NCI-H82 (cell line): ENCODE data around the gene UGT1A8.

ENCODE experiments used
- DNase-seq: peaks from one replicate; lab custom pipeline; 2025; lab: John Stamatoyannopoulos, UW

Gene UGT1A8

DNA sequence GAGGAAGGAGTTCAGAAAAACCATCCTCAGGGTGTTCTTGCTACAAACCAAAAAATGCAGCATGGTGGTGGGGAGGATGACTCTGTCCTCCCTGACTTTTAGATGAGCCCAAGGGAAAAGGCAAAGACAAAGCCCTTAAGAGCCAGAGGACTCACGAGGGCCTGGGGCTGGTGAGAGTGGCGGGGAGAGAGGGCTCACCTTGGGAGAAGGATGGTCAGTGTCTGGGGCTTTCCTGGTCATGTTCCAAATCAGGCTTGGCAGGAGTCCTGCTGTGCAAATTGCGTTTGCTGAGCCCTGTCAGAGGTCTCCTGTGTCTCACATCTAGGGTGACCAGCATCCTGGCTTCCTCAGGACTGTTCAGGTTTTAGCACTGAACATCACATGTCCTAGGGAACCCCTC is 147.3 kb downstream of the UGT1A8 start:
- no peak for DNase-seq

DNA sequence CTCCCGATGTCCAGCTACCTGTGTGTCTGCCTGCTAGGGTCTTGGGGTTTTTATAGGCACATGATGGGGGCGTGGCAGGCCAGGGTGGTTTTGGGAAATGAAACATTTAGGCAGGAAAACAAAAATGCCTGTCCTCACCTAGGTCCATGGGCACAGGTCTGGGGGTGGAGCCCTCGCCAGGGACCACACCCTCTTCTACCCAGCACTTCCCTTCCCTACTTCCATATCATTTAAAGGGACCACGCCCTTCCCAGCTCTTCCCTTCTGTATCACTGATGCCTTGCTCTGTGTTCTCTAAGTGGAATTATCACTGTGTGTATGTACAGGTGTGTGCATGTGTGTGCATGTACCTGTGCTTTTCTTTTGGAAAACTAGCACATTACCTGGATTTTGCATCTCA is 149.0 kb downstream of the UGT1A8 start:
- DNase-seq = no peak

DNA sequence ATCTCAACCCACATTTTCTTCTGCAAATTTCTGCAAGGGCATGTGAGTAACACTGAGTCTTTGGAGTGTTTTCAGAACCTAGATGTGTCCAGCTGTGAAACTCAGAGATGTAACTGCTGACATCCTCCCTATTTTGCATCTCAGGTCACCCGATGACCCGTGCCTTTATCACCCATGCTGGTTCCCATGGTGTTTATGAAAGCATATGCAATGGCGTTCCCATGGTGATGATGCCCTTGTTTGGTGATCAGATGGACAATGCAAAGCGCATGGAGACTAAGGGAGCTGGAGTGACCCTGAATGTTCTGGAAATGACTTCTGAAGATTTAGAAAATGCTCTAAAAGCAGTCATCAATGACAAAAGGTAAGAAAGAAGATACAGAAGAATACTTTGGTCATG is 150.6 kb downstream of the UGT1A8 start:
- DNase-seq = no peak

DNA sequence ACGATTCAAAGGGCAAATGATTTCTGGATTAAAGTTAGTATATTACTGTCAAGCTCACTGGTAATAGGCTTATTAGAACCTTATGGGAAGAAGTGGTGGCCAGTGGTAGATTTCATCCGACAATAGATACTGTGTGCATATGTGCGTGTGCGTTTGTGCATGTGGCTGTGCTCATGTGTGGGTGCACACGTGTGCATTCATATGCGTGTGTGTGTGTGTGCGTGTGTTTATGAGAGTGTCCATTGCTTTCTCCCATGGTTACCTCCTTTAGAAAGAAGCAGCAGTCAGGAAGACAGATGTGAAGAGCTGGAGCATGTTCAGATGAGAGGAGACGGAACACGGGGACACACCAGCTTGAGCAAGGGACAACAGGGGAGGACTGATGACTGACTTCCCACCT is 151.8 kb downstream of the UGT1A8 start:
- DNase-seq = no peak

DNA sequence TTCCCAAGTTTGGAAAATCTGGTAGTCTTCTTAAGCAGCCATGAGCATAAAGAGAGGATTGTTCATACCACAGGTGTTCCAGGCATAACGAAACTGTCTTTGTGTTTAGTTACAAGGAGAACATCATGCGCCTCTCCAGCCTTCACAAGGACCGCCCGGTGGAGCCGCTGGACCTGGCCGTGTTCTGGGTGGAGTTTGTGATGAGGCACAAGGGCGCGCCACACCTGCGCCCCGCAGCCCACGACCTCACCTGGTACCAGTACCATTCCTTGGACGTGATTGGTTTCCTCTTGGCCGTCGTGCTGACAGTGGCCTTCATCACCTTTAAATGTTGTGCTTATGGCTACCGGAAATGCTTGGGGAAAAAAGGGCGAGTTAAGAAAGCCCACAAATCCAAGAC is 154.7 kb downstream of the UGT1A8 start:
- DNase-seq = no peak

DNA sequence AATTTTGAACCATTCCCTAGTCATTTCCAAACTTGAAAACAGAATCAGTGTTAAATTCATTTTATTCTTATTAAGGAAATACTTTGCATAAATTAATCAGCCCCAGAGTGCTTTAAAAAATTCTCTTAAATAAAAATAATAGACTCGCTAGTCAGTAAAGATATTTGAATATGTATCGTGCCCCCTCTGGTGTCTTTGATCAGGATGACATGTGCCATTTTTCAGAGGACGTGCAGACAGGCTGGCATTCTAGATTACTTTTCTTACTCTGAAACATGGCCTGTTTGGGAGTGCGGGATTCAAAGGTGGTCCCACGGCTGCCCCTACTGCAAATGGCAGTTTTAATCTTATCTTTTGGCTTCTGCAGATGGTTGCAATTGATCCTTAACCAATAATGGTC is 155.2 kb downstream of the UGT1A8 start:
- DNase-seq = no peak

DNA sequence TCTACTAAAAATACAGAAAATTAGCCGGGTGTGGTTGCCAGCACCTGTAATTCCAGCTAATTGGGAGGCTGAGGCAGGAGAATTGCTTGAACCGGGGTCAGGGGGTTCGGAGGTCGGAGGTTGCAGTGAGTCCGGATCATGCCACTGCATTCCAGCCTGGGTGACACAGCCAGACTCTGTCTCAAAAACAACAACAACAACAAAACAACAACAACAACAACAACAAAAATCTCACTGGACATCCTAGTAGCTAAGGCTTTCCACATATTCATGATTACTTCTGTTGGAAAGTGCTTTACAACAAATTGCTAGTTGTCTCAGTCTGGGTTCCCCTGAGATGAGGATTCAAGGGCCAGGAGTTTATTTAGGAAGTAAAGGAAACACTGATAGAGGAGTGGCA is 156.4 kb downstream of the UGT1A8 start:
- DNase-seq = no peak

DNA sequence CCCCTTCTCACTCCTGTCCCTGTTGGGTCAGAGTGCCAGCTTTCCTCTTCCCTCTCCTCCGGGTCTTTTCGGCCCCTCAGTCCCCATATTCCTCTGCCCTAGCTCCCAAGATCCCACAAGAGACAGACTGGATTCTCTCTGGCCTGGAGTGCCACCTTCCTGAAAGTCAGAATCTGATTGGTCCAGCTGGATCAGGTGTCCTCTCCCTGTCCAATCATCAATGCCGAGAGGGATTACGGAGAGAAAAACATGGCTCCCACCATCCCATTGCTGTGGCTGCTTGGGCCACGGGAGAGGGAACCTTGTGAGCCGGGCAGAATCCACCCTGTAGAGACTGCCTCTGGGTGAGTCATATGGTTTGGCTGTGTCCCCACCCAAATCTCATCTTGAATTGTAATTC is 158.0 kb downstream of the UGT1A8 start:
- no peak for DNase-seq

DNA sequence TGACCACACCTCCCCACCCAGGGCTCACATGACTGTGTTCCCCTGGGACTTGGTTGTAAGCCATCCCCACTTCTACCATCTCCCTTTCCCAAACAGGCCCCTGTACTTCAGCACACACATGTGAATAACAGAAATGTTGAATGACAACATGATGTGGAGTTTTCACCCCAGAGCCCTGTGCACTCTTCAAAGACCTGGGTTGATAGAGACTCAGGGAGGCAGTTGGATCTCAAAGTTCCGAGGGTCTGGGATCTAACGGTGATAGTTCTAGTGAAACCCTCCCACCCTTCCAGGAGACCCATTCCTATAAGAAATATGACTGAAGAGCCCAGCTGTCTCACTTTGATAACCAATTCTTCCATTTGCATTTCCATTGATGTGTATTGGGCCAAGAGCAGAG is 160.6 kb downstream of the UGT1A8 start, which contains the start of gene MROH2A:
MROH2A (plus strand) TSS at position 301 of the 400 bp plus-strand sequence. CDS start 1,029 bp downstream, outside the sequence.
- no peak for DNase-seq

DNA sequence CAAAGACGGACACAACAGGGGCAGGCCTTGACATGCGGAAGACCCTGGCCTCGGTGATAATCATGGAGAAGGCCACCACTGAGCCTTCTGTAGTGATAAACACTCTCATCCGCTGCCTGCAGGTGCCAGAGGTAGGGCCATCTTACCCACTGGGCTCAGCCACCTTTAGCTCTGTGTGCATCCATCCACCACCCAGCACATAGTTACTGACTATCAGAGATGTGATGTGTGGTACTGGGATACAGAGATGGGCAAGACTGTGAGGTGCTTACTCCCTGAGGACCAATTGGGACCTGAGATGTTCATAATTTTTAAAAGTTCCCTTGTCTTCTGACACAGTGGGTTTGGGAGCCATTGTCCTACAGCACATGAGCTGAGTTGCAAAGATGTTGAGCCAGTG is 162.3 kb downstream of the UGT1A8 start:
- DNase-seq = no peak

DNA sequence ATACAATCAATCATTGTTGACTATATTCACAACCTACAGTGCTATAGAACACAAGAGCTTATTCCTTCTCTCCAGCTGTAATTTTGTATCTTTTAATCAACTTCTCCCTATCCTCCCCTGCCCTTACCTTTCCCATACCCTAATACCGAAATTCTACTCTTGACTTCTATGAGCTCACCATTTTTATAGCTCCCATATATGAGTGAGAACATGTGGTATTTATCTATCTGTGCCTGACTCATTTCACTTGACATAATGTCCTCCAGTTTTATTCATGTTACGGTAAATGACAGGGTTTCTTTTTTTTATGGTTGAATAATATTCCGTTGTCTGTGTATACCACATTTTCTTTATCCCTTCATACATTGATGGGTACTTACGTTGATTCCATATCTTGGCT is 163.3 kb downstream of the UGT1A8 start:
- DNase-seq = no peak

DNA sequence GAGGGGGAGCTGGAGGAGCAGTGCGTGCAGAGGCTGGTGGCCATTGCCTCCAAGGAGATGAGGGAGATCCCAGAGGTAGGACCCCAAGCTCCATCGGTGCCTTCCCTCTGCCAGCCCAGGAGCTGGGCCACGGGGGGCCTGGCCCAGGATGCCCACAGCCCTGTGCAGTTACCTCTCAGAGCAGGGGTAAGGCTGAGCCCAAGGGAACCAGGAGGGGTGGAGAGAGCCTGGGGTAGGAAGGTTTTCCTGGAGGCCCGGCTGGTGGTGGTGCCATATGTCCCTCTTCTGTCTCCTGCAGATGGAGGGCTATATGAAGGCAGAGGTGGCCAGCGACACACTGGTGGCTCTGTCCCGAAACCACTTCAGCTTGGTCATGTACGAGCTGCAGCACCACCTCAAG is 172.1 kb downstream of the UGT1A8 start:
- DNase-seq = no peak

DNA sequence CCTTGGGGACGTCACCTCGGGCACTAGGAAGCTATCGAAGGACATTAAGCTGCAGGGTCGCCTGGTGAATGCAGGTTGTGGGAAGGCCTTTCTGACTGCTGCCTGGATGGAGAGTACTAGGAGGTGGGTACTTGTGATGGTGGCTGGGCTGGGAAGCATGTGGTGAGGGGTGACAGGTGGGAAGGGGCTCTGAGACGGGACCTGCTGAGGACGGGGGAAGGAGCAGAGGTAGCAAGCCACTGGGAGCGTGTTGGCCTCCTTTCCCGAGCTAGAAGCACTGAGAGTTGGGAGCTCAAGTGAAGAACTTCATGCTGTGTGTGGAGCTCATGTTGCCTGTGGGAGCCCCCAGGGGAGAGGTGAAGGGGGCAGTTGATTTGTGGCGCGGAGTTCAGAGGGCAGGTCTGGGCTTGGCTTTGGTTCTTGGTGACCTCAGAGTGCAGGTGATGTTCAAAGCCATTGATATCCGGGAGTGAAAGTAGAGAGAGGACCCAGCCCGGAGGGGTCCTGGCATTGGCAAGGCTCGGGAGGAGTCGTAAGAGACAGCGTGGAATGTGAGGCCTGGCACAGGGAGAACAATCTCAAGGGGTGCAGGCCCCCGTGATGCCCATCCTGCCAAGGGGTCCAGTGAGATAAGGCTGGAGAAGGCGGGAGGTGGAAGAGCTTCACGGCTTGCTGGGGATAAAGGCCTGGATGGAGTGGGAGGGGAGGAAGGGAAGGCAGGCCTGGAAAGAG is 173.9 kb downstream of the UGT1A8 start:
- DNase-seq = no peak

DNA sequence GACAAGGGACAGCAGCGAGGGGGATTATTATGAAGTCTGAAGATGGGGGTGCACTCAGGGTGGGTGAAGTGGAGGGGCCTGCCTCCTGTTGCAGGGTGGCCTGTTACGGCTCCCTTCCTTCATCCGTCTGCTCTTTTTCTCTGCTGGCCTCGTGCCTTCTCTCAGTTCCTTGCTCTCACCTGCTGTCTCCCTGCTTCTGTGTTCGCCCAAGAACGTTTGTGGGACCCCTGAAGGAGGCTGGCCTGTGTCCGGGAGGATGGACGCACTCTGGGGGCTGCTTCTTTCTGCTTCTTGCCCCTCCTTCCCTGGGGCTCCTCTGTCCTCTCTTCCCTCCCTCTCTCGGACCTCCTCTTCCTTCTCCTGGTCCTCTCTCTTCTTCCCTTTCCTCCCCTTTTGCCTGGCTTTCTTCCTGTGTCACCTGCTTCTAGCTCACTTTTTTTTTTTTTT is 174.5 kb downstream of the UGT1A8 start:
- DNase-seq = no peak

DNA sequence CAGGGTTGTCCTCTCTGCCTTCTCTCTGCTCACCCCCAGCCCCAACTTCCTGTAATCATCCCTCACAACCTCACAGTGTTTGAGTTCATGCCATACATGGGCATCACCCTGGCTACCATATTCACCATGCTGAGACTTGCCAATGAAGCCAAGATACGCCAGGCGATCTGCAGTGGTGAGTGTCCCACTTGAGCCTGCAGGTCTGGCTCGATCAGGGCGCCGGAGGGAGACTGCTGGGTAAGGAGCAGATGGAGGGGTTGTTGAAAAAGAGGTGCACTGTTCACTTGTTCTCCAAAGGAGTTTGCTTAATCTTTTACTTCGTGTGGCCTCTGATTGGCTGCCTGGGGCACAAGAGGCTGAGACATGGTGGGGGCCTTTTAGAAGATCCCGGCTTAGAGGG is 175.3 kb downstream of the UGT1A8 start:
- DNase-seq = no peak

DNA sequence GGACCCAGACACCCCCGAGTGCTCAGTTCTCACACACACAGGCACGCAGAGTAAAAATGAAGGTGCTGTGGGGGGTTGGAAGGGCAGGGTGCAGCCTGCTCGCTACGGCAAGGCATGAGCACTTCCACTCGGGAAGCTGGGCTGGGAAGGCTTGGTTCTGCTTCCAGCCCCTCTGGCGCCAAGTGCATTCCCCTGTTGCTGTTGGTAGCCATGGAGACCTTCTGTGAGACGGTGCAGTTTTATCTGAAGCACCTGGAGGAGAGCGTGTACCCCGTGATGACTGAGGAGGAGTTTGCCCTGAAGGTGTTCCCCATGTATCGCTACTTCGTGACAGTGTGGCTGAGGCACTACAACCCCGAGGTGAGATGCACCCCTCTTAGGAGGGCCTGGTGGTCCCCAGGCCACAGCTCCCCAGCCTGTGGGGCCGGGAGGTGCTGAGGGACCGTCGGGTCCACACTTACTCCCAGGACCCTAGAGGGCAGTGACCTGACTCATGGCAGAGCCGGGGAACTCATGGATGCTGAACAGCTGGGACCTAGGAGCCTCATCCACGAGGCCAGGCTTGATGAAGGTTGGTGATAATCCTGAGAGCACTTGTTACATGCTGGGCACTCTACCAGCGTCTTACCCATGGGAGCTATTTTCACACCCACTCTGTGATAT is 176.2 kb downstream of the UGT1A8 start:
- no peak for DNase-seq

DNA sequence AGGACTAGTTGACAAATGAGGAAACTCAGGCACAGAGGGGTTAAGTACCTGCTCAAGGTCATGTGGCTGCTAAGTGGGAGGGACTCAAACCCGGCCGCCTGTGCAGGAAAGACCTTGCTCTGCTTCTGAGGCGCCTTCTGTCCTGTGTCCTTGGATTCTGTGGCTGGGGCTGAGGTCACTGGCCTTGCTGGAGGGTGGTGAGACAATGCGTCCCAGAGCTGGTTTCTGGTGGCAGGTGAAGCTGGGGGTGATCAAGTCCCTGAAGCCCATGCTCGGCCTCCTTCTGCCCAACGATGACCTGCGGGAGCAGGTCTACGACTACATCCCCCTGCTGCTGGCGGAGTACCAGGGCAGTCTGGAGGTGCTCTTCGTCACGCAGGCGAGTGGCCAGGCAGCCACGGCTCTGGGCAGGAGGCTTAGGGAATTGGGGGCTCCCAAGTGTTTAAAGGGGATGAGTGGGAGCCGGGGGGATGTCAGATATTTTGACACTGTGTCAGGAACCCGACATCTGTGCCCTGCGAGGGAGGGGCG is 176.8 kb downstream of the UGT1A8 start:
- DNase-seq = no peak

DNA sequence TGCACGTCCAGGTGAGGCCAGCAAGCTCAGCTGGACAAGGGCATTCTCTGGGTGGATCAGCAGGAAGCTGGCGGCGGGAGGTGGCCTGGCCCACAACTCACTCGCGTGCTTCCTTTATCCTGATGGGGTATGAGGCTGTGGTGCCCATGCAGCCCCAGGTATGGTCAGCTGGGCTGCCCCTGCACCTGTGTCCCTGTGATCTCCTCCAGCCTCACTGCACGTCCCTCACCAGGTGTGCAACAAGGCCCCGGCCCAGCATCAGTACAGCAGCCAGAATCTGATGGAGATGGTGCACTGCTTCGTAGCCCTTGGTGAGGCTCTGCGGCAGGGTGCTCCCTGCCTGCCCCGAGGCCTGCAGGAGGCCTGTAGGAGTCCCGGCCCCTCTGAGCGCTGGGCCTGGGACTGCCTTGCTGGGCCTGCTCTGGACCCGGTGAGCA is 178.3 kb downstream of the UGT1A8 start:
- no peak for DNase-seq

DNA sequence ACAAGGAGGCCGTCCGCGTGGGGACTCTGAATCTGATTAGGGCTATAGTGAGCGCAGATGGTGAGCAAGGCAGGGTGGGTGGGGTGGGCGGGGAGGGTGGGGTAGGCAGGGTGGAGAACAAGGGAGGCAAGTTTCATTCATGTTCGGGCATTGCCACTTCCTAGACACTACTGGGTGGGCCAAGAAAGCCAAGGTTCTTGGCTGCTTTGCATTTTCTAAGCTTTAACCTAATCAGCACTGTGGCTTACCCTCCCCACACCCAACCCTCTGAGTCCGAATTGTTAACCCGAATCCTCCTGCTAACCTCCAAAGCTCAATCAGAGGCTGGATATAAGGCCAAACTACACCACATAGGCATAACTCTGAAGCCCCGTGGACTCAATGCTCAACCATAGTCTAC is 178.8 kb downstream of the UGT1A8 start:
- DNase-seq = peak; percentile 93

DNA sequence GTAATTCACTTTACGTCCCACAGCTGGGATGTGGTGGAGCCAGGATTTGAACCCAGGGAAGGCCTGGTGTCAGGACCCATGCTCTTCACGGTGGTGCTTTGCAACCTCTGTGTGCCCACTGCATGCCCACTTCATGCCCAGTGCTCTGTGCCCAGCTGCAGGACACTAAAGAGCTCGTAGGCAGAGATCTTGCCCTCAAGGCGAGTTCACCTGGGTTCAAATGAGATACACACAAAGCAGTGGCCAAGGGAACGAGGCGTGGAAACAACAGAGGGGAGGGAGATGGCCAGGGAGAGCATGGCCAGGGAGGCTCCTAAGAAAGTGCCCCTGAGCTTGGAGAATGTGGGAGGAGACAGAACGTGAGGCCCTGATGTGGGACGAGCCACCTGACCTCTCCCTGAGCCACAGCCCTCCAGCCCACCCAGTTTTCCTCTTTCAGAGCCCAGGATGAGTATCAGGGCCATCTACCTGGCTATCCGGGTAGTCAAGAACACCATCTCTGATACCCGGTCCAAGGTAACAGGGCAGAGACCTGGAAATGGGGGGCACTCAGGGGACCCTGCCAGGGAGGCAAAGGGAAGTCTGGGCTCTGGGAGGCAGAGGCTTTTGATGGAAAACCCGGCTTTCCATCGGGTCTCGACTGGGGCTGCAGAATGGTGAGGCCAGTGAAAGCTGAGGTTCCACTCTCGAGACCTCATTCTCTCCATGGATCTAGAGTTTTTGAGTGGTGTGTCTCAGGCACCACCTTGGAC is 181.1 kb downstream of the UGT1A8 start:
- DNase-seq = no peak

DNA sequence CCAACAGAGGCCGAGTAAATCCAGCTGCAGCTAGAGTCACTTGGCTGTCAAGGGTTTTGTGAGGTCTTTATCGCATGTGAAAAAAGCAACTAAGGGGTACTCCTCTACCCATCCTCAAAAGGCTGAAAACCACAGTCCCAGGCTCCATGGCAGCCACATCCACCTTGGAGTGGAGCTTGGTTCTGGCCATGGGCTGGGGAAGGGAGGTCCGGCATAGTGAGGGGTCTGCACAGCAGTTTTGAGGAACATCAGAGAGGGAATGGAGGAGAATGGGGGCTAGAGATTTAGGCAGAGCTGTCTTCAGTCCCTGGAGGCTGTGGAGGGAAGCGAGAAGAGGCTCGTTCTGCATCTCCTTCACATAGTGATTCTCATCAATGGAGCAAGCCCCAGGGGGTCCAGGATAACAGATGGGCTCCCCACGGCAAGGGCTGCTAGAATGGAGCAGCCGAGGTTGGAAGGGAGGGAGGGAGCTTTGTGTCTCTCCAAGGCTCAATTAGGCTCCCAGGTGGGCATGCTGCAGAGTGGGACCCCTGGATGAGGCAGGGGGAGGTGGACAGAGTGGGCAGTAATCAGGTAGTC is 181.7 kb downstream of the UGT1A8 start:
- DNase-seq = no peak

DNA sequence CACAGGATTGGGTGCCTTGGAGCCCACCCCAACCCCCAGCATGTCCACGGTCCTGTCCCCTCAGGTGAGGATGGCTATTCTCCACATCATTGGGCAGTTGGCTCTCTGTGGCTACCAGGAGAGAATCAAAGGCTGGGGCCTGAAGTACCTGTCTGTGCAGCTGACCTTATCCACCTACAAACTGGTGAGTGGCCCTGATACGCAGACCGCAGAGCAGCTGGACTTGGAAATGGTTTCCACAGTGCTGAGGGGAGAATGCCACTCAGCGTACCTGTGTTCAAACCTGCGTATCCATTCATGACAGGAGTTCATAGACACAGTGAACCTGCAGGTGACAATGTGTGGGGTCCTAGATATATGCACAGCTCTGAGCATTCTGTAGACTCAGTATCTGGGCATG is 182.3 kb downstream of the UGT1A8 start:
- no peak for DNase-seq
